ENCODE data around the gene MAP7.
A peak's percentile ranks its signal among the peaks of the same experiment; 100 is the strongest.
"Not testable (repeated sequence)": the region's sequence is repeated elsewhere in the genome, so short reads cannot be mapped to it uniquely, and the experiment has no call there.

Gene MAP7

DNA sequence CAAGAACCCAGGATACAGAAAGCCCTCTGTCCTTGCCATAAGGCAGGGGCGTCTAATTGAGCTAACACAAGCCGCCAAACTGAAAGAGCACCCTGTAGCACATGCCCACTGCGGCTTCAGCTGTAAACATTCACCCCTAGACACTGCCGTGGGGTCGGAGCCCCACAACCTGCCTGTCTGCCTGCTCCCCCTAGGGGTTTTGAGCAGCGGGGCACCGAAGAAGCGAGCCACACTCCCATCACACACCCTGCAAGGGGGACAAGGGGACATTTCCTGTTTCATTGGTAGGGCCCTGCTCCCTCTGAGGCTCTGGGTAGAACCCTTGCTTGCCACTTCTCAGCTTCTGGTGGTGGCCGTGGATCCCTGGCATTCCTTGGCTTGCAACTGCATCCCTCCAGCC, 215.4 kb downstream of the MAP7 start:
- no peak for DNase-seq (ENCODE audit: low spot score)

DNA sequence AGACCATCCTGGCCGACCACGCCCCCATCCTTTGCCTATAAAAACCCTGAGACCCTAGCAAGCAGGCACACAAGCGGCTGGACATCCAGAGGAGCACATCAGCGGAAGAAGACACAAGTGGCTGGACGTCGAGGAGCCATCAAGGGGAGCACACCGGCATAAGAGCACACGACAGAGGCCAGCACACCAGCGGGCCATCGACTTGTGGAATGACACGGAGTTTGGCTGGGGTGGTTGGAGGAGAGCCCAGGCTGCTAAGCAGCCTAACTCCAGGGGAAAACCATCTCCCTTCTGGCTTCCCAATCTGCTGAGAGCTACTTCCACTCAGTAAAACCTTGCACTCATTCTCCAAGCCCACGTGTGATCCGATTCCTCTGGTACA, 215.8 kb downstream of the MAP7 start:
- DNase-seq (ENCODE audit: low spot score): no peak

DNA sequence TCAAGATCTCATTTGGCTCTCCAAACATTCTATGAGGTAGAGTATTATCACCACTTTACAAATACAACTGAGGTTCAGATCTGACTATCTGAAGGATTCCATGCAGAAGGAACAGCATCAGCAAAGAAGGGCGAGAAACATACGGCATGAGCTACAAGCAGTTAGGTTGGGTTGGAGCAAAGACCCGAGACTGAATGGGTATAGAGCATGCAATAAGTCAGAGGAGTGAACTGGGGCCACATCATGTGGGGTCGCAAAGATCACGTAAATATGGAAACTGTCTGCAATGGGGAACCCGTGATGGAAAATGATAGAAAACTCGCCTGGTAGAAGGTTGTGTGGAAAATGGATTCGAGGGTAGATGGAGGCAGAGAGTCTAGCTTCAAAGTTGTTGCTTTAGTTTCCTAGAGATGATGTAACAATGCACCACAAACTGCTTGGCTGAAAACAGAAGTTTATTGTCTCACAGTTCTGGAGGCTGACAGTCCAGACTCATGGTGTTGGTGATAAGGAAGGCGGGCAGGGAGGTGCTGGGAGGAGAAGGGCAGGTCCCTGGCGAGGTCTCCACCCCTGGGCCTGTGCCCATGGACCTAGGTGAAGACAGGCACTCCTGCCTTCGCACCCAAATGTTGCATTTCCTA, 216.3 kb downstream of the MAP7 start:
- DNase-seq (ENCODE audit: low spot score): no peak

DNA sequence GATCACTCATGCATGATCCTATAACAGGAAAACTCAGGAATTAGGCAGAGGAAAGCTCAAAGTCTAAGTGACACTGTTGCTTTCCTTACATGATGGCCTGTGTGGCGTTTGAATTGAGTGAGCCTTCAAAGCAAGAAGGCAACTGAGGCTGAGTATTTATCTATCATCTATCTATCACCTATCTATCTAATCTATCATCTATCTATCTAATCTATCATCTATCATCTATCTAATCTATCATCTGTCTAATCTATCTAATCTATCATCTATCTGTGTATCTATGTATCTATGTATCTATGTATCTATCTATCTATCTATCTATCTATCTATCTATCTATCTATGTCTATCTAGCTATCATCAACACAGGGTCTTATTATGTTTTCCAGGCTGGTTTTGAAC, 218.8 kb downstream of the MAP7 start:
- DNase-seq (ENCODE audit: low spot score): no peak

DNA sequence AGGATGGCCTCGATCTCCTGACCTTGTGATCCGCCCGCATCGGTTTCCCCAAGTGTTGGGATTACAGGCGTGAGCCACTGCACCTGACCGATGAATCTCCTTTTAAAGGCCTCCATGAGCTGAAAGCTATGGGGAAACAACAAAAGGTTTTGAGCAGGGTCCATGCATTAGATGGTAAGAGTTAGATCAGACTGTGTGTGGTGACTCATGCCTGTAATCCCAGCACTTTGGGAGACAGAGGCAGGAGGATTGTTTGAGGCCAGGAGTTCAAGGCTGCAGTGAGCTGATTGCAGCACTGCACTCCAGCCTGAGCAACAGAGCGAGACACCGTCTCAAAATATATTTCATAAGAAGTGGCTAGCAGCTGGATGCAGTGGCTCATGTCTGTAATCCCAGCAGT, 219.6 kb downstream of the MAP7 start:
- DNase-seq (ENCODE audit: low spot score): no peak

DNA sequence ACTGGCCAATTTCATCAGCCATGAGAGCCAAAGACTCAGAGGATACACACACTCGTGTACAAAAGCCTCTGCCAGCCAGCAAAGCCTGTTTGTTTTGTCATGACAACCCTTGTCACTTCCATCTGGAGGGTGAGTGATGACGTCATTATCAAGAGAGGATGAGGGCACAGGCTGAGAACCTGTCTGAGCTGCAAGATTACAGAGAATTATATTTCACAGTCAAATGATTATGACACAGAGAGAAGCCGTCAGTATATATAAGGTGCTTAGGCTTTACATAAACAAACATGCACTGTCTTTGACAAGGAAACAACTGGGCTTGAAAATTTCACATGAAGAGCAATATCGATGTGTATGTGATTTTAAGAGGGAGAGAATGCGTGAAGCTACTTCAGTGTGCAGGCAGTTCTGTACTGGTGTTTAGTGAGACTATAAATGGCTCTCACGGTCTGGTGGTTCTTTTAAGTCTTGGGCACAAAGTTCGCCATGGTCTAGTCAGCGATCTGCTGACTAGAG, 224.1 kb downstream of the MAP7 start:
- no peak for DNase-seq (ENCODE audit: low spot score)

DNA sequence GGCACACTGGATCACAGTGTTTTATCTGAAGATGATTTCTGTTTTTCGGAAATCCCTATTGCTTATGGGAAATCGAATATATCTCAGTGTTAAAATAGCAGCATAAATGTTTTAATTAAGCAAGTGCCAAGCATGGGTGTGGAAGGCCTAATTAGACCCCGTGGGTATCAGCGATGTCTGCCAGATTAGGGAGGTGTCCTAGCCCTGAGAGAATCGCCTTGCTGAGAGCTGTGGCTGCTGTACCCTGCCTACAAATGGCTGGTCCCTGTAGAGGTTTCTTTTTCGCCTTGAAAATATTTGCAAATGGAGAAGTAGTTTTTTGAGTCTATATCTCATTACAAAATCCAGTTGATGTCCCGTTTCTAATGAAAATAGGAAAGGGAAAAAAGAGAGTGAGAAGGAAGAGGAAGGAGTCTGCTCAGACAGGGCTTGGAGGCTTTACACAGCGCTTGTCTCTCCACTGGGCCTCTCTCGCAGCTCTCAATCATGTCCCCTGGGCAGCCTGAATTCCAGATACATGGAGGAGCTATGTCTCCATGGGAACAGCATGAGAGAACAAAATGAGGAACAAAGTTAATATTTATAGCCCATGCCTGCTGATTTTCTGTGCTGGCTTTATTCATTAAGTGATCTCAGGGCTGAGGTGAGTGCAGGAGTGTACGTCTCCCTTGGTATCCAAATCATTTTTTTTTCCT, 225.4 kb downstream of the MAP7 start:
- no peak for DNase-seq (ENCODE audit: low spot score)

DNA sequence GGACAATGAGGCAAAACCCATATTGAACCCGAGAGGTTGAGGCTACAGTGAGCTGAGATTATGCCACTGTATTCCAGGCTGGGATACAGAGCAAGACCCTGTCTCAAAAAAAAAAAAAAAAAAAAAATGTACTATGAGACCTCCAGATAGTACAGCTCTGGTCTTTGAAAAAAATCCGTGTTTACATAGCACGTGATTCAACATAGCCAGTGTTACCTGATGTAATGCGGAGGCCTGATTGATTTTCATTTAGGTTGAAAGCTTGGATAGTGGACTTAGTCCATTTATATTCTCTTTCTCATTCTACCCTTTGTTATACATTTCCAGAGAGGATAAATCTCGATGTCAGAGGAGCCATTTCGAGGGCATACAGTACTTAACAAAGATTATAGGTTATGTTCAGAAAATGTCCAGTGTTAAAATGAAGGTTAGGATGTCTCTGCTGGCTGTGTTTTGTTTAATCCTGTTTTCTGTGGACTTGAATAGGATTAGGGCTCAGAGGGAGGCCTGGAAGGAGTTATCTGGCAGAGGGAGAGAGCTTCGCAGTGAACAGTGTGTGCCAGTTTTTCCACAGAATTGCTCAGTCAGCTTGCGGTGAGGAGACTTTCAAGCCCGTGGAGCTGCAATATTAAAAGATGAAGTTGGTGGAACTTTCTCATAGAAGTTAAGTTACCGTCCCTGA, 226.7 kb downstream of the MAP7 start:
- no peak for DNase-seq (ENCODE audit: low spot score)

DNA sequence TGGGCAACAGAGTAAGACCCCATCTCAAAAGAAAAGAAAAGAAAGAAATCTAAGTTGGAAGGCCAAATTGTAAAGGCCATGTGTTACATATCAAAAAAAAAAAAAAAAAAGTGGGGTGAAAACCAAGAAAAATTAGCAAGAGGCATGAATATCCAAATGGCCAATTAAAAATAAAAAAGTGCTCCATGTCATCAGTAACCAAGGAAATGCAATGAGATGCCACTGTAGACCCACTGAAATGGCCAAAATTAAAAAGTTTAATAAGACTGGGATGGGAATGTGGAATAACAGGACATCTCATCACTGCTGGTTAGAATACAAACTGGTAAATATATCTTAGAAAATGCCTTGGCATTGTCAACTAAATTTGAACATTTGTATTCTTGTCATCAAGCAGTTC, 230.5 kb downstream of the MAP7 start:
- DNase-seq (ENCODE audit: low spot score): no peak

DNA sequence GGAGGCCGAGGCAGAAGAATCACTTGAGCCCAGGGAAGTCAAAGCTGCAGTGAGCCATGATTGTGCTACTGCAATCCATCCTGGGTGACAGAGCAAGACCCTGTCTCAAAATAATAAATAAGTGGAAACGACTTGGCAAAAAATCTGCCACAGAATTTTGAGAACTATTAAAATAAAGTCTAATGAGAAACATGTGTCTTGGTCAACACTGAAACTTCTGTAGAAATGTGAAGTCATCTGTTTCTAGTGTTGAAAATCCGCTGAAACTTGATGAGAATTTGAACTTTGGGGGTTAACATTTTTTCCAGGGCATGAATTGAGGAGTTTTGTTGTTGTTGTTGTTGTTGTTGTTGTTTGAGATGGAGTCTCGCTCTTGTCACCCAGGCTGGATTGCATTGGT, 231.5 kb downstream of the MAP7 start:
- DNase-seq (ENCODE audit: low spot score): no peak

DNA sequence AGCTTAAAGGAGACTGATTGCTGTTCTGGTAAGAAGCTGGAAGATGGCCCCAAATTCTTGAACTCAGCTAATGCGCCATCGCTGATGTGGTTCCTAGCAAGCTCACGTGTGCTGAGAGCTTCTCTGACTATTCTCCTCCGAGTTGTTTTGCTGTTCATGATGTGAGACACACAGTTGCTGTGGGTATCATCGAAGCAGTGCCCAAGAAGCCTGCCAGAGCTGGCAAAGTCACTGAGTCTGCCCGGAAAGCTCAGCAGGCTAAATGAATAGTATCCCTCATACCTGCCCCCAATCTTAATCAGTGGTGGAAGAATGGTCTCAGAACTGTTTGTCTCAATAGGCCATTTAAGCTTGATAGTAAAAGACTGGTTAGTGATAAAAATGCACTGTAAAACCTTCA, 232.3 kb downstream of the MAP7 start:
- no peak for DNase-seq (ENCODE audit: low spot score)

DNA sequence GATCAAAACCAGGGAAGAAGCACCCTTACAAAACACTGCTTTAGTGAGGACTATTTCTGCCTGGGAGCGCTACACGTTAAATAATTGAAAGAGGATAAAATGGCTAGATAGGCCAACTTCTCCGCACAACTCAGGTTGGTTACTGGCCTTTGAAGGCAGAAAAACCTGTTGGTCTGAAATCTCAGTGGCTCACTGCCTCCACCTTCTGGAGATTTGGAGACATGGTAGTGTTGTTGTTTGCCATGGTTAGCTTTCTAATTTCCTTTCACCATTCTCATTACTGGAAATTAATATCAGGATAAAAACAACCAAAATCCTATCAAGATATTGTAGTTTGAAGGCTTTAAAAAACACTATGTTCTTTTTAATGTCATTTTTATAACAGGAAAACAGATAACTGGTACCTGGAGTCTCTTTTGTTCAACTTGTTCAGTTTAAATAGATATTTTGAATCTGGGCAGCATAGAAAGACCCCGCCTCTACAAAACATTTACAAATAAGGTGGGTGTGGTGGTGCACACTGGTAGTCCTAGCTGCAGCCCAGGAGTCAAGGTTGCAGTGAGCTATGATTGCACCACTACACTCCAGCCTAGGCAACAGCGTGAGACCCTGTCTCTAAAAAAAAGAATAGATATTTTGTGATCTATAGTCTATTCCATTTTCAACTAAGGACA, 233.1 kb downstream of the MAP7 start:
- peak; percentile 62 for DNase-seq (ENCODE audit: low spot score)

DNA sequence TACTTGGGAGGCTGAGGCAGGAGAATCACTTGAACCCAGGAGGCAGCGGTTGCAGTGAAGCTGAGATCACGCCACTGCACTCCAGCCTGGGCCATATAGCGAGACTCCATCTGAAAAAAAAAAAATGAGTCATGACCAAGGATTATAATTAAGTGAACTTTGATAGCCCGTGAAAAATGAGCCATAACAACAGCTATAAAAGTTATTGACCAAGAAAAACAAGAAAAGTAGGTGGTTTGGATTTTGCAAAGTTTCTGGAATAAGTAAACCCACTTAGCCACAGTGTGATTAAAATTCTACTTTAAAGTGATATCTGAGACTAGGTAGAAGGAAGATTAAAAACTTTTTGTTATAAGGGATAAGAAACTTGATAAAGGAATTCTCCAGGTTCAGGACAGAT, 234.6 kb downstream of the MAP7 start:
- DNase-seq (ENCODE audit: low spot score): no peak

DNA sequence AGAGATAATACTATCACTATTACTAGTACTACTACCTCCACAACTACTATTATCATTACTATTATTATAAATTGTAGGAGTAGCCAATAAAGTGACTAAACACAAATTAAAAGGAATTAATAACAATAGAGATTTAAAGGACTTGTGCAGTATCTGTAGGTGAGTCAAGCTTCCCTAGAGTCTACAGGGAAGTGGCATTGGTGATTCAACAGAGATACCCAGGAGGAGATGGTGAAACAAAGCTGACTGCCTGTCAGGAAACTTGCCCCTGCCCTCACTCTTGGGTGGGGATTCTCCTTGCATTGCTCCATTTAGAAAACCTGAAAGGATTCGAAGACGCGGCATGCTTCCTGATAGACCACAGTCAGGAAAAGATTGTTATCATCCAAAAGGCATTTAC, 237.2 kb downstream of the MAP7 start:
- no peak for DNase-seq (ENCODE audit: low spot score)

DNA sequence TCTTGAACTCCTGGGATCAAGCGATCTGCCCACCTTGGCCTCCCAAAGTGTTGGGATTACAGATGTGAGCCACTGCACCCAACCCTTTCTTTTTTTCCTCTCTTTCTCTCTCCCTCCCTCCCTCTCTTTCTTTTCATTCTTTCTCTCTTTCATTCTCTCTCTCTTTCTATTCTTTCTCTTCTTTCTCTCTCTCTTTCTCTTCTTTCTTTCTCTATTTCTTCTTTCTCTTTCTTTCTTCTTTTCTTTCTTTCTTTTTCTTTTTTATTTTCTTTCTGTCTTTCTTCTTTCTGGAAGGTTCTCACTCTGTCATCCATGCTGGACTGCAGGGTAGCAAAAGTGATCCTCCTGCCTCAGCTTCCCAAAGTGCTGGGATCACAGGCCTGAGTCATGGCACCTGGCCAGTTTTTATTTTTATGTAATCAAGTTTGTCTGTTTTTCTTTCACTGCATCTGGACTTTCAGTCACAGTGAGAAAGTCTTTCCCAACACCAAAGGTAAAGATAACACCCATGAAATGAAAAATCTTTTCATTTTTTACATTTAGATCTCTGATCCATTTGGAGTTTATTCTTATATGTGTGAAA, 240.4 kb downstream of the MAP7 start:
- DNase-seq (ENCODE audit: low spot score): no peak

DNA sequence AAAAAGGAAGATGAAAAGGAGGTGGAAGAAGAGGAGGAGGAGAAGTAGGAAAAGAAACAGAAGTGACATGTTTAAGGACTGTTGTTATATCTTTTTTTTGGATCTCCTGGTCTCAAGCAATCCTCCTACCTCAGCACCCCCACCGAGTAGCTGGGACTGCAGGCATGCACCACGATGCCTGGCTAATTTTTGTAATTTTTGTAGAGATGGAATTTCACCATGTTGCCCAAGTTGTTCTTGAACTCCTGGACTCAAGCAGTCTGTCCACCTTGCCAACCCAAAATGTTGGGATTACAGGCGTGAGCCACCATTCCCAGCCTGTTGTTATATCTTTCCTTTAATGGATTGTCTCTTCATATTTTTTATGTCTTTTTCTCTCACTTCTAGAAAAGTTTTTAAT, 241.1 kb downstream of the MAP7 start:
- no peak for DNase-seq (ENCODE audit: low spot score)

DNA sequence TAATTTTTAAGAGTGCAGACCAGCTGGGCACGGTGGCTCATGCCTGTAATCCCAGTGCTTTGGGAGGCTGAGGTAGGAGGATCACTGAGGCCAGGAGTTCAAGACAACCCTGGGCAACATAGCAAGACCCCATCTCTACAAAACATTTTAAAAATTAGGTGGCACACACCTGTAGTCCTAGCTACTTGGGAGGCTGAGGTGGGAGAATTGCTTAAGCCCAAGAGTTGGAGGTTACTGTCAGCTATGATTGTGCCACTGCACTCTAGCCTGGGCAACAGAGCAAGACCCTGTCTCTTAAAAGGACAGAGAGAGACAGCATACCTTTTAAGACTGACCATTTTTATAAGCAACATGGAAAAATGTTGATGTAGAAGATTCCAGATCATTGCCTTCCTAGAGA, 241.8 kb downstream of the MAP7 start:
- not testable (repeated sequence) for DNase-seq (ENCODE audit: low spot score)

DNA sequence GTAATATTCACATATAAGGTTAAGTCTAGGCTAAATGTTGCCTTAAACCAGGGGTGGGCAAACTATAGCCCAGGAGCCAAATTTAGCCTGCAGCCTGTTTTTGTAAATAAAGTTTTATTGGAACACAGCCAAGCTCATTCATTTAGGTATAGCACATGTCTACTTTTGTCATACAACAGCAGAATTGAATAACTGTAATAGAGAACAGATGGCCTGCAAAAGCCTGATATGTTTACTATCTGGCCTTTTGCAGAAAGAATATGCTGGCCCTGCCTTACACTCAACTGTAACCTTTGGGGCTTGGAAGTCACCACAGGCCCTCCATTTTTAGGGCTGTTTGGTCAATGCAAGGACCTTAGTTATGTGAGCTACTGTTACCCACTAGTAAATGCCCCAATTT, 242.9 kb downstream of the MAP7 start:
- DNase-seq (ENCODE audit: low spot score): no peak

DNA sequence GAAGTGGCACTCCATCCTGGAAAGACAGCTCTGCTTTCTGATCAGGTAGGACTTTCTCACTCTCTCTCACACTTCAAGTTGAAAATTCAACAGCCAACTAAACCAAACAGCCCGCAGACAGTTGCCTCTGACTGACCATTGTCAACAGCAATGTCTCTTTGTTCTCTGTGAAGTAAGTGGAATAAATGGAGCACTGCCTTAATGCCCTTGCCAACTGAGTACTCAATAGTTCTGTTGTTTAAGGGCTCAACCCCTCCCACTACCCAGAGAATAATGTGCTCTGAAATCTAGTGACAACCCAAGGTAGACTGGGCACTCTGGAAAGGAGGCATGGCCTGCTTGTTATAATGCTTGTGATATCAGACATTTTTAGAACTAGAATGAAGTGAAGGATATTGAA, 243.8 kb downstream of the MAP7 start:
- DNase-seq (ENCODE audit: low spot score): no peak

DNA sequence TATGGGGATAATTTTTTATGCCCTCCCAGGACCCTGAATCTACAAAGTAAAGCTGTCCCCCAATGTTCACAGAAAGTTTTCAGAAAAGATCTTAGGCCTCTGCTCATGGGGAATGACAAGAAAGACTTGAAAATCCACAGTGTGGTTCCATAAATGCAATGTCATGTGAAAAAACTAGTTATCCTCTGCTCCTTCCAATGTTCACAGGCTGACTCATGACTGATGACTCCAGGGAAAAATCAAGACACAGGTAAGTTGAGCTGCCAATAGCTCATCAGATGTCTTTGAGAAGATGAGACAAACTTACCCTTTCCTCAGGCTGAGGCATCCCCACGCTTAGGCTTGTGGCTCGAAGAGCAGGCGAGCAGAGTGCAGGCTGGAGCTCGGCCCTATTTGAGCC, 245.8 kb downstream of the MAP7 start:
- no peak for DNase-seq (ENCODE audit: low spot score)

DNA sequence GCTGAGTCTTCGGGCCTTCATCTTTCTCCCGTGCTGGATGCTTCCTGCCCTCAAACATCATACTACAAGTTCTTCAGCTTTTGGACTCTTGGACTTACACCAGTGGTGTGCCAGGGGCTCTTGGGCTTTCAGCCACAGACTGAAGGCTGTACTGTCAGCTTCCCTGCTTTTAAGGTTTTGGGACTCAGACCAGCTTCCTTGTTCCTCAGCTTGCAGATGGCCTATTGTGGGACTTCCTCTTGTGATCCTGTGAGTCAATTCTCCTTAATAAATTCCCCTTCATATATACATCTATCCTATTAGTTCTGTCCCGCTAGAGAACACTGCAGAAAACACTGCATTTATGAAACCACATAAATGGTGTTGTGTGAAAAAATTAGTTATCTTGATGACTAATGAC, 246.7 kb downstream of the MAP7 start:
- DNase-seq (ENCODE audit: low spot score): no peak

DNA sequence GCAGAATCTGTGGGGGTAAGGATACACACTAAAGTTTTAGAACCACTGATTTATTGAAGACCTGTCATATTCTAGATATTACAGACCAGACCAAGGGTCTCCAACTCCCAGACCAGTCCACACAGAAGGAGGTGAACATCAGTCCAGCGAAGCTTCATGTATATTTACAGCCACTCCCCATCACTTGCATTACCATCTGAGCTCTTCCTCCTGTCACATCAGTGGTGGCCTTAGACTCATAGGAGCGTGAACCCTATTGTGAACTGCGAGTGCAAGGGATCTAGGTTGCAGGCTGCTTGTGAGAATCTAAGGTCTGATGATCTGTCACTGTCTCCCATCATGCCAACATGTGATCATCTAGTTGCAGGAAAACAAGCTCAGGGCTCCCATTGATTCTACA, 255.6 kb downstream of the MAP7 start:
- DNase-seq (ENCODE audit: low spot score): no peak

Measured in AG08396 (cell line).